Subcutaneous adipose tissue (tissue), 4 donors: ENCODE data around the gene B4GAT1. TPM values are rescaled to one million over a fixed set of nuclear protein-coding genes. Genes with fewer than 3 reads are reported as not detected.

Experiments
- small RNA-seq: library from RNA; depleted of rRNA; stranded (forward); fragments of <200 nt; gene quantifications from one replicate; pipeline ENCODE3, GENCODE V24; 2016
- total RNA-seq, 4 donors: library from RNA; depleted of rRNA; stranded (reverse); fragments of >200 nt; gene quantifications; one replicate each; pipeline ENCODE4 v1.1.0, GENCODE V29; 2016
- TF ChIP-seq, protein P1 (sequence below): fragments of 450-650 bp; IDR thresholded peaks from one replicate; pipeline ENCODE4 v1.5.1; 2016; ENCODE audit warnings: low read depth, mild to moderate bottlenecking, control low read depth, antibody characterized with exemption, moderate library complexity

Gene B4GAT1
- total RNA-seq, 4 donors from 2014 or later, result 11.7 to 31.7 (median 18.7) TPM

DNA sequence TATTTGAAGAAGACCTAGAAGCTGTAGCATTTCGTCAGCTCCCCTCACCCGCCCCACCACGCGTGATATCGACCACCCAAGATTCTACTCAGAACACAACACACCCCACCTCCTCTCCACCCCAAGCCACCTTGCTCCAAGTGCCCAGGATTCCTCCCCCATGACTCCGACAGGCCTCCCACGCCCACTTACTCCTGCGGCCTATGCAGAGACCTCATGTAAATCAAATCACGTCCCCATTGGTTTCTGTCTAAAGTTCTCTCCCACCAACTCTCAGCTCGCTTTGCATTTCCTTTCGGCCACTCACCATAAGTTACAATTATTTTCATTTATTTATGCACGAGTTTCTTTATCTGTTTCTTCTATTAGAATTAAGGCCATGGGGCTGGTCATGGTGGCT lies 44.8 kb downstream of the B4GAT1 start:
- TF ChIP-seq, protein P1, sequence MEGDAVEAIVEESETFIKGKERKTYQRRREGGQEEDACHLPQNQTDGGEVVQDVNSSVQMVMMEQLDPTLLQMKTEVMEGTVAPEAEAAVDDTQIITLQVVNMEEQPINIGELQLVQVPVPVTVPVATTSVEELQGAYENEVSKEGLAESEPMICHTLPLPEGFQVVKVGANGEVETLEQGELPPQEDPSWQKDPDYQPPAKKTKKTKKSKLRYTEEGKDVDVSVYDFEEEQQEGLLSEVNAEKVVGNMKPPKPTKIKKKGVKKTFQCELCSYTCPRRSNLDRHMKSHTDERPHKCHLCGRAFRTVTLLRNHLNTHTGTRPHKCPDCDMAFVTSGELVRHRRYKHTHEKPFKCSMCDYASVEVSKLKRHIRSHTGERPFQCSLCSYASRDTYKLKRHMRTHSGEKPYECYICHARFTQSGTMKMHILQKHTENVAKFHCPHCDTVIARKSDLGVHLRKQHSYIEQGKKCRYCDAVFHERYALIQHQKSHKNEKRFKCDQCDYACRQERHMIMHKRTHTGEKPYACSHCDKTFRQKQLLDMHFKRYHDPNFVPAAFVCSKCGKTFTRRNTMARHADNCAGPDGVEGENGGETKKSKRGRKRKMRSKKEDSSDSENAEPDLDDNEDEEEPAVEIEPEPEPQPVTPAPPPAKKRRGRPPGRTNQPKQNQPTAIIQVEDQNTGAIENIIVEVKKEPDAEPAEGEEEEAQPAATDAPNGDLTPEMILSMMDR, result no peak

DNA sequence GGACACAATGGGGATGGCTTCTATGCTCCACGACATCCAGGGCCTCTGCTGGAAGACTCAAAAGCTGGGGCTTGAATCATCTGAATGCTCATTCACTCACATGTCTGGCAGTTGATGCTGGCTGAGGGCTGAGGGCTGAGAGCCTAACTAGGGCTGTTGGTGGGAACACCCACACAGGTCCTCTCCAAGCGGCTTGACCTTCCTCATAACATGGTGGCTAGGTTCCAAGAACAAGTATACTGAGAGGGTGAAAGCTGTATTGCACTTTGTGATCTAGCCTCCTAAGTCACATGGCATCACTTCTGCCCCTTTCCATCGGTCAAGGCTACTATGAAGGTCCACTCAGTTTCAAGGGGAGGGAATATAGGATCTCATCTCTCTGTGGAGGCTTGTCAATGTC lies 48.2 kb downstream of the B4GAT1 start:
- TF ChIP-seq, protein P1, result no peak

DNA sequence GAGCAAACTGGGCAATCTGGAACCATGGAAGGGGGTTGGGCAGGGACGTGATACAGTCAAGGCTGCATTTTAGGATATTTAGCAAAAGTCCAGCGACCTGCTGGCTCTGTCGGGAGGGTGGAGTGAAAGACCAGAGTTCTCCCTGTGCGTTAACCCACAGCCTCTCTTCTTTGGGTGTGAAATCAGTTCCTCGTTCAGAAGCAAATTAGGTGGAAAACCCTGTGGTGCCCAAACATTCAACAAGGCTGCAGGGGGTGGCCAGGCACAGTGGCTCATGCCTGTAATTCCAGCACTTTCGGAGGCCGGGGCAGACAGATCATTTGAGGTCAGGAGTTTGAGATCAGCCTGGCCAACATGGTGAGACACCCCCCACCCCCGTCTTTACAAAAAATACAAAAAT lies 49.8 kb downstream of the B4GAT1 start:
- TF ChIP-seq, protein P1, result no peak

Small RNAs within 50 kb of the gene (small RNA-seq; reads per million reads assigned to genes)
- not detected for gene RF00017
- not detected for gene RNU1-84P

Other genes with a start within 250 kb of the B4GAT1 start
- 10 to 100 TPM; 13.3 to 24.9 (median 19.3) TPM for gene KLC2, start 89.9 kb downstream of the B4GAT1 start, total RNA-seq
- gene RAB1B, start 79.0 kb downstream of the B4GAT1 start, total RNA-seq, result 10 to 100 TPM; 46.3 to 95.3 (median 68.6) TPM
- gene CNIH2, start 69.5 kb downstream of the B4GAT1 start, total RNA-seq, result not detected
- gene YIF1A, start 58.5 kb downstream of the B4GAT1 start, total RNA-seq, result 10 to 100 TPM; 39.0 to 60.5 (median 53.7) TPM
- gene TMEM151A, start 55.7 kb downstream of the B4GAT1 start, total RNA-seq, result not detected
- 100 to 1,000 TPM in 2 of 4 donors, 10 to 100 TPM in 2; 49.0 to 226 (median 149) TPM for gene CD248, start 30.6 kb downstream of the B4GAT1 start, total RNA-seq
- gene RIN1, start 11.2 kb downstream of the B4GAT1 start, total RNA-seq, result 1 to 10 TPM in 3 of 4 donors, under 1 TPM in 1; 0.98 to 3.7 (median 3.3) TPM
- gene BRMS1, start 2.5 kb downstream of the B4GAT1 start, total RNA-seq, result 10 to 100 TPM; 20.5 to 47.1 (median 34.7) TPM
- 10 to 100 TPM in 2 of 4 donors, 1 to 10 TPM in 2; 3.7 to 30.7 (median 15.5) TPM for gene SLC29A2, start 24.1 kb upstream of the B4GAT1 start, total RNA-seq
- not detected for gene NPAS4, start 73.4 kb upstream of the B4GAT1 start, total RNA-seq
- 10 to 100 TPM; 26.7 to 41.8 (median 39.6) TPM for gene MRPL11, start 91.2 kb upstream of the B4GAT1 start, total RNA-seq
- 10 to 100 TPM in 3 of 4 donors, 1 to 10 TPM in 1; 8.0 to 16.6 (median 12.6) TPM for gene PELI3, start 119.3 kb upstream of the B4GAT1 start, total RNA-seq
- gene DPP3, start 132.8 kb upstream of the B4GAT1 start, total RNA-seq, result 10 to 100 TPM; 12.6 to 17.8 (median 15.7) TPM
- gene BBS1, start 163.0 kb upstream of the B4GAT1 start, total RNA-seq, result 10 to 100 TPM; 25.5 to 53.7 (median 39.3) TPM
- gene ZDHHC24, start 198.4 kb upstream of the B4GAT1 start, total RNA-seq, result 10 to 100 TPM in 3 of 4 donors, 1 to 10 TPM in 1; 4.4 to 16.4 (median 12.5) TPM
- gene ACTN3, start 199.3 kb upstream of the B4GAT1 start, total RNA-seq, result under 1 TPM in 1 of 4 donors, not detected in 3; 0.22 TPM
- gene CTSF, start 221.0 kb upstream of the B4GAT1 start, total RNA-seq, result 100 to 1,000 TPM in 3 of 4 donors, 10 to 100 TPM in 1; 55.9 to 196 (median 121) TPM
- under 1 TPM in 1 of 4 donors, not detected in 3; 0.17 TPM for gene CCDC87, start 245.4 kb upstream of the B4GAT1 start, total RNA-seq
- 10 to 100 TPM; 17.6 to 35.6 (median 24.0) TPM for gene CCS, start 245.6 kb upstream of the B4GAT1 start, total RNA-seq